Measurements from ENCODE around the gene MOXD1.

GRCh38 chr6:132404736-132405135, 3.5 kb upstream of the MOXD1 start:
- no peak for TF ChIP-seq CTCF (IDR thresholded peaks at IDR 0.05)
- no peak for TF ChIP-seq POLR2A (IDR thresholded peaks at IDR 0.05)

All from prostate gland (tissue), 2 donors.